Heart right ventricle (tissue), 16 donors: Measurements from ENCODE around the gene SH3PXD2B. TPM values are rescaled to one million over a fixed set of nuclear protein-coding genes. Genes with fewer than 3 reads are reported as not detected.

Experiments used
- ATAC-seq, 8 donors: fragments of 200-7000 bp; cut with Tn5 transposase; one replicate each; pipeline ENCODE4 v1.9.1; 2020; ENCODE audit warnings: mild to moderate bottlenecking in 8 of 8, moderate library complexity in 8 of 8, moderate number of reproducible peaks in 1 of 8
- DNase-seq, 2 donors: peaks; one replicate each; pipeline ENCODE4 v3.0.0-alpha.2; 2020
- H3K27ac ChIP-seq, 10 donors: fragments of 200-600 bp; sonication (generic) in 2 of 10; one replicate each; pipeline versions ENCODE4 v1.5.0 to v1.8.0; 2020 to 2022; ENCODE audit warnings: mild to moderate bottlenecking in 3 of 10
- H3K27me3 ChIP-seq, 7 donors: fragments of 200-600 bp; one replicate each; pipeline ENCODE4 v1.8.0; 2021 to 2022; ENCODE audit warnings: mild to moderate bottlenecking in 2 of 7
- H3K36me3 ChIP-seq, 9 donors: fragments of 200-600 bp; sonication (generic) in 1 of 9; one replicate each; pipeline versions ENCODE4 v1.5.0 to v1.8.0; 2020 to 2022; ENCODE audit warnings: mild to moderate bottlenecking in 2 of 9
- H3K4me1 ChIP-seq, 9 donors: fragments of 200-600 bp; sonication (generic) in 1 of 9; one replicate each; pipeline versions ENCODE4 v1.5.0 to v1.8.0; 2020 to 2022; ENCODE audit warnings: mild to moderate bottlenecking in 4 of 9
- H3K4me3 ChIP-seq, 10 donors: fragments of 200-600 bp; sonication (generic) in 2 of 10; one replicate each; pipeline versions ENCODE4 v1.5.0 to v1.8.0; 2020 to 2022; ENCODE audit warnings: mild to moderate bottlenecking in 7 of 10, moderate library complexity in 2 of 10
- H3K9me3 ChIP-seq, 11 donors: fragments of 200-600 bp in 10 of 11; sonication (generic) in 2 of 11; one replicate each; pipeline versions ENCODE4 v1.5.0 to v1.8.0; 2013 to 2022; ENCODE audit warnings: mild to moderate bottlenecking in 2 of 11, control low read depth in 1 of 11, moderate library complexity in 1 of 11
- CTCF ChIP-seq, 9 donors: fragments of 200-600 bp; sonication (generic) in 2 of 9; IDR thresholded peaks; one replicate each; pipeline versions ENCODE4 v1.5.0 to v1.8.0; 2021 to 2022; ENCODE audit warnings: antibody characterized with exemption in 9 of 9, mild to moderate bottlenecking in 5 of 9, moderate library complexity in 1 of 9
- WGBS, 2 donors: extraction: QIAGEN DNeasy Blood & Tissue Kit; methylation state at CpG; one replicate each; pipeline ENCODE4 v1.1.7; 2013; ENCODE audit warnings: inconsistent platforms in 1 of 2; 5-methylcytosine and 5-hydroxymethylcytosine counted together
- intact Hi-C, 10 donors: fragments of 100-400 bp; cut with DNase I; formaldehyde crosslinking; loops; one replicate each; pipeline versions ENCODE4 v1.11.1 to v1.14.2; 2022
- polyA plus RNA-seq, 2 donors: library from polyadenylated mRNA; stranded (reverse); fragments of 200-250 nt; gene quantifications; one replicate each; pipeline ENCODE4 v1.2.3, GENCODE V29; 2013
- total RNA-seq, 10 donors: library from RNA; stranded (reverse); fragmentation: NEBNext Ultra II Directional in 3 of 10; extraction: Animal tissue kit (Norgen Biotek cat#: 25700) in 3 of 10; gene quantifications; one replicate each; pipeline versions ENCODE4 v1.2.1 to v1.2.4, GENCODE V29; 2021 to 2023
- donor health status: Arrhythmogenic right ventricular cardiomyopathy.
- donor health status: ischemic (EF 13 %, LVEDD 7.1; RV severe dilation, severe dysfunction).
- donor health status: healthy with polysubstance abuse.
- donor health status: DM: no; HTN: yes; CAD: no.
- donor health status: DM: no; HTN: no; CAD: no.
- donor health status: ischemic (EF 25% LVEDD 6.9; RV normal size, moderate dysfunction).
- donor health status: ischemic (EF 25% LVEDD 5.7; RV mildly dilated, moderate dysfunction).
- donor health status: healthy.
- donor health status: DM: yes; HTN: yes; CAD: no.
- donor health status: Ischemic cardiomyopathy.
- donor health status: ischemic (EF 35%, LVEDD 5.7; RV mildly dilated, moderate dysfunction).
- donor health status: nonischemic (EF 11% LVEDD 7.7; RV severe dilation, severe dysfunction).
- donor health status: DM: yes; HTN: yes; CAD: no.
- donor health status: PGD.
- donor health status: ischemic (EF 29% LVEDD 5.4; RV normal size, mild dysfunction).
- donor health status: nonischemic (EF 23%, LVEDD 6.1; RV moderate dilation, normal function).

SH3PXD2B gene
- total and polyA plus RNA-seq, 12 donors = 1.8 to 12.5 (median 5.5) TPM

DNA sequence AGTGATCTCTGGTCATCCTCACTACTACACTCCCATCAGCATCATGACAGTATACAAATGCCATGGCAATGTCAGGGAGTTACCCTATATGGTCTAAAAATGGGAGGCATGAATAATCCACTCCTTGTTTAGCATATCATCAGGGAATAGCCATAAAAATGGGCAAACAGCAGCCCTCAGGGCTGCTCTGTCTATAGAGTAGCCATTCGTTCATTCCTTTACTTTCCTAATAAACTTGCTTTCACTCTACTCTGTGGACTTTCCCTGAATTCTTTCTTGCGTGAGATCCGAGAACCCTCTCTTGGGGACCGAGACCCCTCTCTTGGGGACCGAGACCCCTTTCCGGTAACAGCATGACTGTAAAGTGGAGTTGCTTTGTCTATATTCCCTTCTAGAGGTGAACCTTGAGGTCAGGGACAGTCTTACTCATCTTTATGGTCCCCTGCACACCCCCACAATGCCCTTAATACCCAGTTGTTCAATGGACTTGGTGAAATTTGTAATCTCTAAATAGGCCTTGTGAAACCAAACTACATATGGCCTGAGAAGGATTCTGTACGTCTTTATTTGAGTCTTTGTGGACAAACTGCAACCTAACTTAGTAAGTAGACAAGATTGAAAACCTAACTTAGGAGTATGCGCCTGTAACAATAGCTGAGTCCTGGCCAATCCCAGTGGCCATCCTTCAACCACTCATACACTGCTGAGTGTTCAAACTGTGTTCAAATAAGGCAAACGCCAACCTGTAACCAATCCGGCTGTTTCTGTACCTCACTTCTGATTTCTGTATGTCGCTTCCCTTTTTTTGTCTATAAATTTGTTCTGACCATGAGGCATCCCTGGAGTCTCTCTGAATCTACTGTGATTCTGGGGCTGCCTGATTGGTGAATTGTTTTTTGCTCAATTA, 138.5 kb downstream of the SH3PXD2B start:
- Histone ChIP-seq H3K9me3 (no peaks in the 10 kb centered on the region), H3K4me1 (peaks cover 0 to 12% (median 0%) of the 10 kb centered on the region in 9 donors), H3K27ac (no peak overlapping the region), H3K4me3 (no peak overlapping the region), H3K36me3 (no peaks in the 10 kb centered on the region), H3K27me3 (no peaks in the 10 kb centered on the region)
- WGBS, 2 donors = 93 to 95% methylated on average over 11 of the region's 11 CpGs
- TF ChIP-seq CTCF (IDR thresholded peaks at IDR 0.05) = no peak
- intact Hi-C loops = no loop called here
- DNase-seq (no peak), ATAC-seq (no peak)

DNA sequence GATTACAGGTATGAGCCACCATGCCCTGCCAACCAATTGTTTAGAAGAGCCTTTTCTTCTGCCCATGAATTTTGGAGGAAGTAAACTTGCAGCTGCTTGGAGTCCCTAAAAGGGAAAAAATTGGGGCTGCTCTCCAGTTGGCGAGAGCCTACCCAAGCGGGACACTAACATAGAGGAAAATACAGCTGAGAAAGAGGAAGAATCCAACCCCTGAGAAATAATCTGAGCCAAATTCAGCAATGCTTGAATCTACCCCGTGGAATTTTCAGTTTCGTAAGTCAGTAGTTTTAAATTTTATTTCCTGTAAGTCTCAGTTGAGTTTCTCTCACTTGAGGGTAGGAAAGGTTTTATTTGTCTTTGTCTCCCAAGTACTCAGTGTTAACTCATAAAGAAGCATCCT, 140.4 kb downstream of the SH3PXD2B start:
- no peaks in the 10 kb centered on the region for H3K27me3 ChIP-seq
- intact Hi-C loops = no loop called here
- no peaks in the 10 kb centered on the region for H3K4me1 ChIP-seq
- TF ChIP-seq CTCF (IDR thresholded peaks at IDR 0.05) = no peak
- H3K9me3 ChIP-seq = no peaks in the 10 kb centered on the region
- 83 to 86% methylated on average over 4 of the region's 4 CpGs for WGBS, 2 donors
- no peak for ATAC-seq
- no peak for DNase-seq
- H3K4me3 ChIP-seq = no peak overlapping the region
- H3K27ac ChIP-seq = no peak overlapping the region
- H3K36me3 ChIP-seq = no peaks in the 10 kb centered on the region

- 50 to 65% methylated on average over 1 of the region's 1 CpG for WGBS, 2 donors
These were observed 142.0 kb downstream of the SH3PXD2B start for GRCh38 chr5:172312286-172312685.

DNA sequence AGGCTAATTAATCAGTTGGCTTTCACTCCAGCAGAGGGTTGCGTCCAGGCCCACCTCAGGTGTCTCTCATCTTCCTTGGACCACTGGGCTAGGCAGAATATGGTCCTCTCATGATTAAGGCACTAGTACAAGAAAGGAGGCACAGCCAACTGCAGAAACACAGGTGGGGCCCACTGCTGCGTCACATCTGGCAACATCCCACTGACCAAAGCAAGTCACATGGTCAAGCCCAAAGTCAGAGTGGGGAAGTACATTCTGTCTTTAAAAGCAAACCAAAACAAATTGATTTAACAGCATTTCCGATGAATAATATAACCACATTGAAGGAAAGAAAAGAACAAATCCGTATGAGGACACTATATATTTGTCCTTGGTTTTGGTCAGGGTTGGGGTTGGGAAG, 142.7 kb downstream of the SH3PXD2B start:
- H3K27ac ChIP-seq = no peak overlapping the region
- H3K9me3 ChIP-seq = no peaks in the 10 kb centered on the region
- 91 to 93% methylated on average over 4 of the region's 4 CpGs for WGBS, 2 donors
- ATAC-seq = peak in 2 of 8 donors; percentile 50 to 62
- no peak for DNase-seq
- intact Hi-C loops = no loop called here
- no peak overlapping the region for H3K4me3 ChIP-seq
- no peaks in the 10 kb centered on the region for H3K27me3 ChIP-seq
- no peaks in the 10 kb centered on the region for H3K36me3 ChIP-seq
- no peak for TF ChIP-seq CTCF (IDR thresholded peaks at IDR 0.05)
- no peaks in the 10 kb centered on the region for H3K4me1 ChIP-seq

More at GRCh38 chr5:172312286-172312685, 142.0 kb downstream of the SH3PXD2B start:
- intact Hi-C loops = no loop called here
- Histone ChIP-seq H3K27ac (no peak overlapping the region), H3K4me1 (no peaks in the 10 kb centered on the region), H3K4me3 (no peak overlapping the region), H3K9me3 (no peaks in the 10 kb centered on the region), H3K27me3 (no peaks in the 10 kb centered on the region), H3K36me3 (no peaks in the 10 kb centered on the region)
- peak in 1 of 8 donors; percentile 22 for ATAC-seq
- no peak for DNase-seq
- no peak for TF ChIP-seq CTCF (IDR thresholded peaks at IDR 0.05)
